A549 (cell line): ENCODE data around the gene AP2A2. TPM values are rescaled to one million over a fixed set of nuclear protein-coding genes. Genes with fewer than 3 reads are reported as not detected.

Experiments used
- ATAC-seq, 2 experiments: fragments of 200-7000 bp in 1 of 2; fragments of >200 bp in 1 of 2; cut with Nextera tagmentation in 1 of 2; cut with Tn5 transposase in 1 of 2; 3 replicates each; pipeline versions ENCODE4 v1.8.0 to v1.9.1; 2018 to 2020; ENCODE audit warnings: mild to moderate bottlenecking in 1 of 2, moderate library complexity in 1 of 2
- CTCF ChIA-PET: fragments of 300-600 bp; sonication (Branson Sonifier 250); formaldehyde crosslinking; extraction: SDS; loops from one replicate; lab custom pipeline; 2021; ENCODE audit warnings: antibody characterized with exemption, inconsistent platforms; lab: Yijun Ruan, JAX
- POLR2A ChIA-PET: fragments of 350-600 bp; formaldehyde crosslinking; extraction: SDS; loops from one replicate; lab custom pipeline; 2021; ENCODE audit warnings: antibody characterized with exemption, inconsistent platforms; lab: Yijun Ruan, JAX
- DNase-seq, 2 experiments: peaks; one replicate each; pipeline versions ENCODE4 v3.0.0 to v3.0.0-alpha.2; 2011 to 2016; ENCODE audit warnings: low read depth in 1 of 2, low spot score in 1 of 2
- FAIRE-seq: peaks from 2 replicates; lab custom pipeline; 2011; peaks lifted over from hg19 to GRCh38; lab: Jason Lieb, UNC
- H3K27ac ChIP-seq, 2 experiments: fragments of >200 bp; sonication (Bioruptor Twin); formaldehyde crosslinking; 3 replicates each; pipeline ENCODE4 v1.5.1; 2016 to 2017
- H3K4me1 ChIP-seq: fragments of >200 bp; sonication (Bioruptor Twin); formaldehyde crosslinking; 3 replicates; pipeline ENCODE4 v1.6.1; 2016
- H3K4me2 ChIP-seq: fragments of >200 bp; sonication (Bioruptor Twin); formaldehyde crosslinking; 3 replicates; pipeline ENCODE4 v1.6.1; 2016
- H3K4me3 ChIP-seq: fragments of >200 bp; sonication (Bioruptor Twin); formaldehyde crosslinking; 3 replicates; pipeline ENCODE4 v1.5.1; 2016
- H3K9me3 ChIP-seq: fragments of >200 bp; sonication (Bioruptor Twin); formaldehyde crosslinking; 3 replicates; pipeline ENCODE4 v1.6.1; 2016
- BHLHE40 ChIP-seq: IDR thresholded peaks from 2 replicates; pipeline ENCODE4 v1.6.1; 2012; ENCODE audit warnings: low read depth, low read length, inconsistent platforms
- EHF ChIP-seq: fragments of 250-450 bp; sonication (Bioruptor Pico); IDR thresholded peaks from 2 replicates; pipeline ENCODE4 v1.5.0; 2020; ENCODE audit warnings: mild to moderate bottlenecking
- ESRRA ChIP-seq: fragments of 150-350 bp; IDR thresholded peaks from 2 replicates; pipeline ENCODE4 v1.6.1; 2014; ENCODE audit warnings: mild to moderate bottlenecking, low read length, borderline replicate concordance
- FOSL2 ChIP-seq, 2 experiments: fragments of 450-650 bp in 1 of 2; fragments of >200 bp in 1 of 2; sonication (Bioruptor Twin) in 1 of 2; formaldehyde crosslinking; IDR thresholded peaks; 2 replicates each; pipeline versions ENCODE4 v1.5.0 to v1.6.1; 2016 to 2020; ENCODE audit warnings: mild to moderate bottlenecking in 1 of 2, moderate library complexity in 1 of 2
- HES2 ChIP-seq: fragments of >200 bp; sonication (Bioruptor Twin); formaldehyde crosslinking; IDR thresholded peaks from 2 replicates; pipeline ENCODE4 v1.6.1; 2016
- HEYL ChIP-seq: fragments of 250-450 bp; sonication (Bioruptor Pico); IDR thresholded peaks from 2 replicates; pipeline ENCODE4 v1.8.0; 2021; ENCODE audit warnings: mild to moderate bottlenecking, moderate library complexity
- HOXB5 ChIP-seq: fragments of 250-450 bp; sonication (Bioruptor Pico); IDR thresholded peaks from 2 replicates; pipeline ENCODE4 v1.5.0; 2020; ENCODE audit warnings: mild to moderate bottlenecking, moderate library complexity
- JUNB ChIP-seq: fragments of >200 bp; sonication (Bioruptor Twin); formaldehyde crosslinking; IDR thresholded peaks from 2 replicates; pipeline ENCODE4 v1.6.1; 2016
- KDM1A ChIP-seq: fragments of 200-600 bp; sonication (generic); IDR thresholded peaks from 2 replicates; pipeline ENCODE4 v1.6.1; 2016; ENCODE audit warnings: low read depth, mild to moderate bottlenecking
- KDM5A ChIP-seq: fragments of 200-600 bp; sonication (generic); IDR thresholded peaks from 2 replicates; pipeline ENCODE4 v1.6.1; 2016; ENCODE audit warnings: antibody characterized with exemption, mild to moderate bottlenecking
- MAZ ChIP-seq: fragments of 150-350 bp; IDR thresholded peaks from 2 replicates; pipeline ENCODE4 v1.6.1; 2014; ENCODE audit warnings: antibody characterized with exemption, low read depth, low read length, borderline replicate concordance
- NPAS2 ChIP-seq: fragments of 250-450 bp; sonication (Bioruptor Pico); IDR thresholded peaks from 2 replicates; pipeline ENCODE4 v1.8.0; 2022; ENCODE audit warnings: mild to moderate bottlenecking, moderate library complexity, borderline replicate concordance
- PHF8 ChIP-seq: fragments of 200-600 bp; sonication (generic); IDR thresholded peaks from 2 replicates; pipeline ENCODE4 v1.6.1; 2016; ENCODE audit warnings: low read depth, mild to moderate bottlenecking, antibody characterized with exemption, moderate library complexity, borderline replicate concordance
- POLR2AphosphoS2 ChIP-seq: conservative IDR thresholded peaks from 2 replicates; pipeline ENCODE4 v1.6.1; 2012; ENCODE audit warnings: low read length, improper control_type of control experiment, inconsistent platforms
- SMC3 ChIP-seq: fragments of >200 bp; sonication (Bioruptor Twin); formaldehyde crosslinking; IDR thresholded peaks from 3 replicates; pipeline ENCODE4 v1.6.1; 2018; ENCODE audit warnings: inconsistent platforms
- SREBF2 ChIP-seq: fragments of 450-650 bp; IDR thresholded peaks from 2 replicates; pipeline ENCODE4 v1.6.1; 2014; ENCODE audit warnings: mild to moderate bottlenecking, moderate library complexity
- TP53 ChIP-seq: fragments of 250-450 bp; sonication (Bioruptor Pico); IDR thresholded peaks from 2 replicates; pipeline ENCODE4 v1.5.0; 2021; ENCODE audit warnings: mild to moderate bottlenecking, moderate library complexity
- ZNF302 ChIP-seq: fragments of 250-450 bp; sonication (Bioruptor Pico); IDR thresholded peaks from 2 replicates; pipeline ENCODE4 v1.9.0; 2021; ENCODE audit warnings: inconsistent platforms, mild to moderate bottlenecking, moderate library complexity
- WGBS: methylation state at CpG from one replicate; pipeline ENCODE4 v1.1.6; 2017; ENCODE audit errors: missing lambda C conversion rate; 5-methylcytosine and 5-hydroxymethylcytosine counted together
- polyA plus RNA-seq, 4 experiments: library from polyadenylated mRNA; depleted of rRNA in 3 of 4; stranded (reverse); fragments of >200 nt; fragmentation: RNase III in 1 of 4; extraction: RNeasy Plus Mini Kit Qiagen cat#74134 plus additional on column Dnase treatment in 1 of 4; gene quantifications; 2 replicates in 3 of 4; 3 replicates in 1 of 4; pipeline ENCODE4 v1.2.3, GENCODE V29; 2011 to 2017
- TF ChIP-seq, protein P1 (sequence below): fragments of 200-600 bp; sonication (generic); IDR thresholded peaks from 2 replicates; pipeline ENCODE4 v1.6.1; 2016; ENCODE audit warnings: antibody characterized with exemption, mild to moderate bottlenecking, moderate library complexity
- TF ChIP-seq, protein P2 (sequence below): fragments of 250-450 bp; sonication (Bioruptor Pico); IDR thresholded peaks from 2 replicates; pipeline ENCODE4 v1.5.0; 2021; ENCODE audit warnings: mild to moderate bottlenecking, moderate library complexity, borderline replicate concordance

AP2A2 gene
- polyA plus RNA-seq, 2 of the 4 experiments (the other 2 are of a cell fraction): 39.4 to 60.4 TPM

- POLR2A ChIA-PET: no interaction called here
- no peak overlapping the region for H3K4me3 ChIP-seq
- no peaks in the 10 kb centered on the region for H3K9me3 ChIP-seq
- WGBS: 93% methylated on average over 15 of the region's 32 CpGs
- H3K4me1 ChIP-seq: no peaks in the 10 kb centered on the region
- TF ChIP-seq HES2 (no peak), SMC3 (no peak), ESRRA (no peak), PHF8 (no peak), HOXB5 (no peak), ZNF302 (CRISPR knock-in tag) (no peak), TP53 (CRISPR knock-in tag) (no peak), BHLHE40 (no peak), EHF (CRISPR knock-in tag) (no peak), MAZ (no peak), NPAS2 (CRISPR knock-in tag) (no peak), POLR2AphosphoS2 (no peak), KDM1A (no peak), FOSL2 (IDR thresholded peaks at IDR 0.05) (no peak), FOSL2 (CRISPR knock-in tag; IDR thresholded peaks at IDR 0.05) (no peak), KDM5A (no peak), JUNB (no peak), SREBF2 (no peak), HEYL (no peak)
- TF ChIP-seq, protein P1, sequence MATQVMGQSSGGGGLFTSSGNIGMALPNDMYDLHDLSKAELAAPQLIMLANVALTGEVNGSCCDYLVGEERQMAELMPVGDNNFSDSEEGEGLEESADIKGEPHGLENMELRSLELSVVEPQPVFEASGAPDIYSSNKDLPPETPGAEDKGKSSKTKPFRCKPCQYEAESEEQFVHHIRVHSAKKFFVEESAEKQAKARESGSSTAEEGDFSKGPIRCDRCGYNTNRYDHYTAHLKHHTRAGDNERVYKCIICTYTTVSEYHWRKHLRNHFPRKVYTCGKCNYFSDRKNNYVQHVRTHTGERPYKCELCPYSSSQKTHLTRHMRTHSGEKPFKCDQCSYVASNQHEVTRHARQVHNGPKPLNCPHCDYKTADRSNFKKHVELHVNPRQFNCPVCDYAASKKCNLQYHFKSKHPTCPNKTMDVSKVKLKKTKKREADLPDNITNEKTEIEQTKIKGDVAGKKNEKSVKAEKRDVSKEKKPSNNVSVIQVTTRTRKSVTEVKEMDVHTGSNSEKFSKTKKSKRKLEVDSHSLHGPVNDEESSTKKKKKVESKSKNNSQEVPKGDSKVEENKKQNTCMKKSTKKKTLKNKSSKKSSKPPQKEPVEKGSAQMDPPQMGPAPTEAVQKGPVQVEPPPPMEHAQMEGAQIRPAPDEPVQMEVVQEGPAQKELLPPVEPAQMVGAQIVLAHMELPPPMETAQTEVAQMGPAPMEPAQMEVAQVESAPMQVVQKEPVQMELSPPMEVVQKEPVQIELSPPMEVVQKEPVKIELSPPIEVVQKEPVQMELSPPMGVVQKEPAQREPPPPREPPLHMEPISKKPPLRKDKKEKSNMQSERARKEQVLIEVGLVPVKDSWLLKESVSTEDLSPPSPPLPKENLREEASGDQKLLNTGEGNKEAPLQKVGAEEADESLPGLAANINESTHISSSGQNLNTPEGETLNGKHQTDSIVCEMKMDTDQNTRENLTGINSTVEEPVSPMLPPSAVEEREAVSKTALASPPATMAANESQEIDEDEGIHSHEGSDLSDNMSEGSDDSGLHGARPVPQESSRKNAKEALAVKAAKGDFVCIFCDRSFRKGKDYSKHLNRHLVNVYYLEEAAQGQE: no peak
- TF ChIP-seq, protein P2, sequence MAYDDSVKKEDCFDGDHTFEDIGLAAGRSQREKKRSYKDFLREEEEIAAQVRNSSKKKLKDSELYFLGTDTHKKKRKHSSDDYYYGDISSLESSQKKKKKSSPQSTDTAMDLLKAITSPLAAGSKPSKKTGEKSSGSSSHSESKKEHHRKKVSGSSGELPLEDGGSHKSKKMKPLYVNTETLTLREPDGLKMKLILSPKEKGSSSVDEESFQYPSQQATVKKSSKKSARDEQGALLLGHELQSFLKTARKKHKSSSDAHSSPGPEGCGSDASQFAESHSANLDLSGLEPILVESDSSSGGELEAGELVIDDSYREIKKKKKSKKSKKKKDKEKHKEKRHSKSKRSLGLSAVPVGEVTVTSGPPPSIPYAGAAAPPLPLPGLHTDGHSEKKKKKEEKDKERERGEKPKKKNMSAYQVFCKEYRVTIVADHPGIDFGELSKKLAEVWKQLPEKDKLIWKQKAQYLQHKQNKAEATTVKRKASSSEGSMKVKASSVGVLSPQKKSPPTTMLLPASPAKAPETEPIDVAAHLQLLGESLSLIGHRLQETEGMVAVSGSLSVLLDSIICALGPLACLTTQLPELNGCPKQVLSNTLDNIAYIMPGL (CRISPR knock-in tag): no peak
- ATAC-seq (no peak), DNase-seq (no peak), FAIRE-seq (no peak)
- no peak overlapping the region for H3K4me2 ChIP-seq
- CTCF ChIA-PET: interaction anchor here (1.5 kb wide), 1 partner anchor 42 kb away, joined by 3 read pairs; no protein-coding TSS in a partner anchor
- no peak overlapping the region for H3K27ac ChIP-seq
These were observed 35.8 kb upstream of the AP2A2 start for GRCh38 chr11:889687-890475.
